Heart left ventricle (tissue), 13 donors: ENCODE results near the gene CD83.

ENCODE experiments used
- CTCF ChIP-seq, 12 donors: fragments of 200-600 bp; sonication (generic) in 4 of 12; IDR thresholded peaks; one replicate each; pipeline versions ENCODE4 v1.5.0 to v1.8.0; 2018 to 2022; ENCODE audit warnings: antibody characterized with exemption in 12 of 12, mild to moderate bottlenecking in 5 of 12
- POLR2A ChIP-seq, 2 donors: fragments of 450-650 bp; IDR thresholded peaks; one replicate each; pipeline ENCODE4 v1.6.1; 2017; ENCODE audit warnings: antibody characterized with exemption in 2 of 2, mild to moderate bottlenecking in 2 of 2, moderate library complexity in 2 of 2
- donor health status: ischemic (EF 13 %, LVEDD 7.1; RV severe dilation, severe dysfunction).
- donor health status: DM: no; HTN: yes; CAD: no.
- donor health status: DM: no; HTN: no; CAD: no.
- donor health status: ischemic (EF 25% LVEDD 6.9; RV normal size, moderate dysfunction).
- donor health status: ischemic (EF 25% LVEDD 5.7; RV mildly dilated, moderate dysfunction).
- donor health status: ischemic (EF 35%, LVEDD 5.7; RV mildly dilated, moderate dysfunction).
- donor health status: nonischemic (EF 11% LVEDD 7.7; RV severe dilation, severe dysfunction).
- donor health status: DM: yes; HTN: yes; CAD: no.
- donor health status: PGD.
- donor health status: ischemic (EF 29% LVEDD 5.4; RV normal size, mild dysfunction).
- donor health status: nonischemic (EF 23%, LVEDD 6.1; RV moderate dilation, normal function).

GRCh38 chr6:14148471-14148870, 30.9 kb downstream of the CD83 start:
- no peak for TF ChIP-seq CTCF (IDR thresholded peaks at IDR 0.05)
- TF ChIP-seq POLR2A (IDR thresholded peaks at IDR 0.05), result no peak
